ENCODE measurements around the gene SLC16A9. TPM values are rescaled to one million over a fixed set of nuclear protein-coding genes. Genes with fewer than 3 reads are reported as not detected.

The SLC16A9 gene
- total RNA-seq, 1 experiment from 2014 or later: 4.1 TPM

DNA sequence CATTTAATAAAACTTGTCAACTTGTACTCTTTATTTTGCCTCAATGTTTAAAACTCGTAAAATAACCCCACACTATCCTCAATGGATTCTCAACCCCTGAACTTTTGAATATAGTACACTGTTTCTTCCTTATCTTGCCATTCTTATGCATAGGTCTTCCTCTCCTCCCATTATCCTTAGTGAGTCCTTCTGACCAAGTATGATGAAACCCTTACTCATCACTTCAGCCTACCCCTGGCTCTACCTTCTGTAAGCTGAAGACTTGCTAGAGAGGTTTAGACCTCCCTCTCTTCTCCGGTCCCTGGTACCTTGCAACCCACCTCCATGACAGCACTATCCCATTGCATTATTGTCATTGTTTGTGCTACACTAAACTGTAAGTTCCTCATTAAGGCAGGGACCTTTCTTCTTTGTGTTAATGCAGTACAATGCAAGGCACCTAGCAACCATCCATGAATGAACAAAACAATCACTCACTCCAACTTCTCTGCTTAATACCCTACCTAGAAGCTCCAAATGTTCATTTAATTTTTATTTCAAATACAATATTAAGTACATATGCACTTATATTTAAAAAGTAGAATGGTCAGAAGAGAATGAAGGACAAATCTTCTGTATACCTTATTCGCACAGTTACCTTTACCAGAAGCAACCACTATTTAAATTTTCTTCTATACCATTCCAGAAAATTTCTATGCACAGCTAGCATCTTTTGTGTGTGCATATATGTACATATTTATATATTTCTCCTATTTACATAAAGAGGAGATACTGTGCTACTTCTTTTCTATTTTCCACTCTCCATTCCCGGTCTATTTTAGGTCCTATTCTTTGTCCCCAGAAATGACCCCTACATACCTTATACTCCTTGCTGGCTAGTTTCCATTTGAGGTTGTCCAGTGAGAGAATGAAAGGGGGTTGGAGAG lies 77.5 kb downstream of the SLC16A9 start:
- Histone ChIP-seq H3T11ph (ENCODE audit: low read length) (no peak overlapping the region), H3K23me2 (ENCODE audit: insufficient read length, low read depth, low read length, poor library complexity, severe bottlenecking) (no peaks in the 10 kb centered on the region), H4K20me1 (ENCODE audit: control insufficient read depth, insufficient read depth, insufficient read length) (no peaks in the 10 kb centered on the region), H3K4me1 (ENCODE audit: insufficient read depth, low read length) (no peaks in the 10 kb centered on the region), H3K14ac (ENCODE audit: insufficient read depth, low read length) (no peak overlapping the region), H3K4ac (ENCODE audit: low read depth, low read length) (no peak overlapping the region), H3K27ac (ENCODE audit: insufficient read length, low read depth, low read length) (no peak overlapping the region), H2BK120ac (ENCODE audit: low read depth, low read length, poor library complexity, severe bottlenecking) (no peak overlapping the region), H3K23ac (ENCODE audit: insufficient read length, low read depth, low read length) (no peak overlapping the region), H2BK12ac (ENCODE audit: insufficient read length, low read depth, low read length) (no peak overlapping the region), H3K56ac (ENCODE audit: insufficient read length, low read depth, low read length) (no peak overlapping the region), H2AFZ (ENCODE audit: low read length) (no peak overlapping the region), H3K9me3 (ENCODE audit: control insufficient read depth, low read depth, low read length) (no peaks in the 10 kb centered on the region), H3K79me1 (ENCODE audit: insufficient read depth, low read depth, low read length, poor library complexity, severe bottlenecking) (no peaks in the 10 kb centered on the region), H4K5ac (ENCODE audit: insufficient read length, low read depth, low read length) (no peak overlapping the region), H2BK15ac (ENCODE audit: low read depth, low read length) (no peak overlapping the region), H2AK5ac (ENCODE audit: insufficient read length, low read length) (no peak overlapping the region), H3K79me2 (ENCODE audit: insufficient read depth, low read length) (no peaks in the 10 kb centered on the region), H3K4me2 (ENCODE audit: insufficient read depth, insufficient read length, low read length) (no peak overlapping the region), H3K9ac (ENCODE audit: extremely low read depth, insufficient read length, low read length) (no peak overlapping the region), H3K18ac (ENCODE audit: insufficient read length, low read depth, low read length) (no peak overlapping the region), H4K8ac (replicated peaks; ENCODE audit: insufficient read length, low read depth, low read length) (no peak overlapping the region), H2BK20ac (ENCODE audit: low read depth, low read length, poor library complexity, severe bottlenecking) (no peak overlapping the region), H4K91ac (ENCODE audit: insufficient read length, low read depth, low read length) (no peak overlapping the region), H2BK5ac (ENCODE audit: insufficient read length, low read length) (no peak overlapping the region), H3K27me3 (ENCODE audit: insufficient read depth, low read length) (no peaks in the 10 kb centered on the region)
- peaks cover 17 to 24% of the 10 kb centered on the region in 2 experiments for H3K4me1 Mint-ChIP-seq
- TF ChIP-seq, protein P1, sequence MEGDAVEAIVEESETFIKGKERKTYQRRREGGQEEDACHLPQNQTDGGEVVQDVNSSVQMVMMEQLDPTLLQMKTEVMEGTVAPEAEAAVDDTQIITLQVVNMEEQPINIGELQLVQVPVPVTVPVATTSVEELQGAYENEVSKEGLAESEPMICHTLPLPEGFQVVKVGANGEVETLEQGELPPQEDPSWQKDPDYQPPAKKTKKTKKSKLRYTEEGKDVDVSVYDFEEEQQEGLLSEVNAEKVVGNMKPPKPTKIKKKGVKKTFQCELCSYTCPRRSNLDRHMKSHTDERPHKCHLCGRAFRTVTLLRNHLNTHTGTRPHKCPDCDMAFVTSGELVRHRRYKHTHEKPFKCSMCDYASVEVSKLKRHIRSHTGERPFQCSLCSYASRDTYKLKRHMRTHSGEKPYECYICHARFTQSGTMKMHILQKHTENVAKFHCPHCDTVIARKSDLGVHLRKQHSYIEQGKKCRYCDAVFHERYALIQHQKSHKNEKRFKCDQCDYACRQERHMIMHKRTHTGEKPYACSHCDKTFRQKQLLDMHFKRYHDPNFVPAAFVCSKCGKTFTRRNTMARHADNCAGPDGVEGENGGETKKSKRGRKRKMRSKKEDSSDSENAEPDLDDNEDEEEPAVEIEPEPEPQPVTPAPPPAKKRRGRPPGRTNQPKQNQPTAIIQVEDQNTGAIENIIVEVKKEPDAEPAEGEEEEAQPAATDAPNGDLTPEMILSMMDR (conservative IDR thresholded peaks at IDR 0.05): no peak
- no peak overlapping the region; a peak in 1 of 7 replicates for H3K27ac Mint-ChIP-seq
- no peak overlapping the region for H3K4me3 Mint-ChIP-seq
- H3K27me3 Mint-ChIP-seq (ENCODE audit: low read depth): no peaks in the 10 kb centered on the region
- peaks cover 0 to 3% (median 0%) of the 10 kb centered on the region in 3 experiments; a peak in 4 of 7 replicates for H3K36me3 Mint-ChIP-seq (ENCODE audit: insufficient read depth in 1 of 3, low read depth in 3 of 3)
- WGBS (ENCODE audit: extremely low coverage, insufficient read length, low lambda C conversion rate): no CpG with 5 or more reads among the region's 4 CpGs
- no peak for DNase-seq
- peaks cover under 1% of the 10 kb centered on the region in 2 experiments; a peak in 2 of 5 replicates for H3K9me3 Mint-ChIP-seq

All from H9 (cell line).